ENCODE measurements around the gene CCL2.
"Not testable (repeated sequence)": the region's sequence is repeated elsewhere in the genome, so short reads cannot be mapped to it uniquely, and the experiment has no call there.

Gene CCL2

GRCh38 chr17:34226744-34227034 lies 28.4 kb upstream of the CCL2 start:
- TF ChIP-seq CTCF (conservative IDR thresholded peaks at IDR 0.05; ENCODE audit: low read depth, low read length) = no peak
- no peak for DNase-seq (ENCODE audit: low read depth)
- H3K4me3 ChIP-seq (ENCODE audit: low read depth, low read length) = no peak overlapping the region

- not testable (repeated sequence) for DNase-seq (ENCODE audit: low read depth); H3K4me3 ChIP-seq (ENCODE audit: low read depth, low read length)
These were observed 27.8 kb upstream of the CCL2 start for GRCh38 chr17:34227293-34227692.

- no peak for DNase-seq (ENCODE audit: low read depth)
- no peak overlapping the region for H3K4me3 ChIP-seq (ENCODE audit: low read depth, low read length)
- TF ChIP-seq CTCF (conservative IDR thresholded peaks at IDR 0.05; ENCODE audit: low read depth, low read length) = no peak
These were observed 27.4 kb upstream of the CCL2 start for GRCh38 chr17:34227707-34228106.

- no peak for DNase-seq (ENCODE audit: low read depth)
- no peak for TF ChIP-seq CTCF (conservative IDR thresholded peaks at IDR 0.05; ENCODE audit: low read depth, low read length)
- no peak overlapping the region for H3K4me3 ChIP-seq (ENCODE audit: low read depth, low read length)
These were observed 26.3 kb upstream of the CCL2 start for GRCh38 chr17:34228781-34229180.

GRCh38 chr17:34230342-34230741 lies 24.7 kb upstream of the CCL2 start:
- H3K4me3 ChIP-seq (ENCODE audit: low read depth, low read length) = no peak overlapping the region
- TF ChIP-seq CTCF (conservative IDR thresholded peaks at IDR 0.05; ENCODE audit: low read depth, low read length) = no peak
- no peak for DNase-seq (ENCODE audit: low read depth)

- no peak overlapping the region for H3K4me3 ChIP-seq (ENCODE audit: low read depth, low read length)
- TF ChIP-seq CTCF (conservative IDR thresholded peaks at IDR 0.05; ENCODE audit: low read depth, low read length) = no peak
- no peak for DNase-seq (ENCODE audit: low read depth)
These were observed 20.5 kb upstream of the CCL2 start for GRCh38 chr17:34234616-34235015.

- no peak for TF ChIP-seq CTCF (conservative IDR thresholded peaks at IDR 0.05; ENCODE audit: low read depth, low read length)
- DNase-seq (ENCODE audit: low read depth) = no peak
- H3K4me3 ChIP-seq (ENCODE audit: low read depth, low read length) = no peak overlapping the region
These were observed 19.6 kb upstream of the CCL2 start for GRCh38 chr17:34235389-34236028.
